ENCODE results near the gene S100A12. TPM values are rescaled to one million over a fixed set of nuclear protein-coding genes. Genes with fewer than 3 reads are reported as not detected.

Gene S100A12
- total RNA-seq, 1 donor, result not detected

DNA sequence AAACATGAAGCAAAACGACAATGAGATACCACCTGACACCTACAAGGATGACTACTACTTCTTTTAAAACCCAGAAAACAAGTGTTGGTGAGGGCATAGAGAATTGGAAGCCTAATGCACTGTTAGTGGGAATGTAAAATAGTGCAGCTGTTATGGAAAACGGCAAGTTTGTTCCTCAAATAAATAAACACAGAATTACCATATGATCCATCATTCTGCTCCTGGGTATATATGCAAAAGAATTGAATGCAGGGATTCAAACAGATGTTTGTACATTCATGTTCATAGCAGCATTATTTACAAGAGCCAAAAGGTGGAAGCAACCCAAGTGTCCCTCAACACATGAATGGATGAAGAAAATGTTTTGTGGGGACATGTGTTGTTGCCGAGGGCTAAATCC, 16.8 kb upstream of the S100A12 start:
- no peak overlapping the region for H2AFZ ChIP-seq (ENCODE audit: low read length)
- H3K79me2 ChIP-seq (ENCODE audit: insufficient read depth, low read length), result no peaks in the 10 kb centered on the region
- H3K4me3 ChIP-seq (ENCODE audit: insufficient read depth, low read length), result no peak overlapping the region
- no peaks in the 10 kb centered on the region for H3K27me3 ChIP-seq (ENCODE audit: insufficient read depth, low read length)
- no peak for DNase-seq (ENCODE audit: insufficient read length, low spot score, missing footprints)
- H3K4me1 ChIP-seq (ENCODE audit: insufficient read depth, low read length), result no peaks in the 10 kb centered on the region
- no peaks in the 10 kb centered on the region for H4K20me1 ChIP-seq (ENCODE audit: insufficient read depth, low read length)
- no peak overlapping the region for H3K4me2 ChIP-seq (ENCODE audit: insufficient read depth, low read length)
- H3K36me3 ChIP-seq (ENCODE audit: insufficient read depth, low read length), result no peaks in the 10 kb centered on the region
- H3K9me3 ChIP-seq (ENCODE audit: low read depth, low read length), result no peaks in the 10 kb centered on the region
- TF ChIP-seq, protein P1, sequence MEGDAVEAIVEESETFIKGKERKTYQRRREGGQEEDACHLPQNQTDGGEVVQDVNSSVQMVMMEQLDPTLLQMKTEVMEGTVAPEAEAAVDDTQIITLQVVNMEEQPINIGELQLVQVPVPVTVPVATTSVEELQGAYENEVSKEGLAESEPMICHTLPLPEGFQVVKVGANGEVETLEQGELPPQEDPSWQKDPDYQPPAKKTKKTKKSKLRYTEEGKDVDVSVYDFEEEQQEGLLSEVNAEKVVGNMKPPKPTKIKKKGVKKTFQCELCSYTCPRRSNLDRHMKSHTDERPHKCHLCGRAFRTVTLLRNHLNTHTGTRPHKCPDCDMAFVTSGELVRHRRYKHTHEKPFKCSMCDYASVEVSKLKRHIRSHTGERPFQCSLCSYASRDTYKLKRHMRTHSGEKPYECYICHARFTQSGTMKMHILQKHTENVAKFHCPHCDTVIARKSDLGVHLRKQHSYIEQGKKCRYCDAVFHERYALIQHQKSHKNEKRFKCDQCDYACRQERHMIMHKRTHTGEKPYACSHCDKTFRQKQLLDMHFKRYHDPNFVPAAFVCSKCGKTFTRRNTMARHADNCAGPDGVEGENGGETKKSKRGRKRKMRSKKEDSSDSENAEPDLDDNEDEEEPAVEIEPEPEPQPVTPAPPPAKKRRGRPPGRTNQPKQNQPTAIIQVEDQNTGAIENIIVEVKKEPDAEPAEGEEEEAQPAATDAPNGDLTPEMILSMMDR (IDR thresholded peaks at IDR 0.05; ENCODE audit: extremely low read depth, low read depth, low read length), result no peak
- H3K27ac ChIP-seq (ENCODE audit: low read depth, low read length), result no peak overlapping the region

DNA sequence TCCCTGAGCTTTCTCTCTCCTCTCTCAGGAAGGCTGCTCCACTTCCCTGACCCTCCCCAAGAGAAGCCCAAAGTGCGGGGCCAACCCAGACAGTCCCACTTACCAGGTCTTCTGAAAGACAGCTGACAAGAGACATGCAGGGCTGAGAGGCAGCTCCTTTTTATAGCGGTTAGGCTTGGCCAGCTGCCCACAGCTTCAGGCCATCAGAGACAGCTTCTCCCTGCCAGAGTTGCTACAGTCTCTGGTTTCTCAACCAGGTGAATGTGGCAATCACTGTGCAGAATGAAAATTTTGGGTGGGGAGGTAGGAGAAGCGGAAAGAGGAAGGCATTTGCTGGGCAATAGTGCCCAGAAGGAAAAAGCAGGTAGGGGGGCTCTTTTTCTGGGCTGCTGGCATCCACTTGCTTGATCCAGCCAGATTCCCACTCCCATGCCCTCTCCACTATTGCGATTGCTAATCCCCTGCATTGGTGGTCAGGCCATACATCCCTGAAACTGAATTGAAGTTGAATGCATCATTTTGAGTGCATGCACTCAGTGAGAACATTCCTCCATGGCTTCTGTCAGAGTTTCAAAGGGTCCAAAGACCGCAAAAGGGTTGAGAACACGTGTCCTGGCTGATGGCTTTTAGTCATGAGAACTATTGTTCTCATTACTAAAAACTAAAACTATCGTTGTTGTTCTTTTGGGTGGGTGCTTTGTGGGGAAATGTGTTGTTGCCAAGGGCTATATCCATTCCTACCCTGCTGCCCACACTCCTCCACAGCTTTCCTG, 15.7 kb upstream of the S100A12 start, which contains the start of gene S100A8:
Gene S100A8 (minus strand): TSS at position 136 of the 773 bp plus-strand sequence. CDS start 538 bp downstream, outside the sequence.
- Histone ChIP-seq H3K79me2 (ENCODE audit: insufficient read depth, low read length) (no peaks in the 10 kb centered on the region), H3K4me1 (ENCODE audit: insufficient read depth, low read length) (no peaks in the 10 kb centered on the region), H3K9me3 (ENCODE audit: low read depth, low read length) (no peaks in the 10 kb centered on the region), H2AFZ (ENCODE audit: low read length) (no peak within 1 kb of the TSS), H4K20me1 (ENCODE audit: insufficient read depth, low read length) (no peaks in the 10 kb centered on the region), H3K4me2 (ENCODE audit: insufficient read depth, low read length) (no peak within 1 kb of the TSS), H3K4me3 (ENCODE audit: insufficient read depth, low read length) (no peak within 1 kb of the TSS), H3K27me3 (ENCODE audit: insufficient read depth, low read length) (peaks cover 4% of the 10 kb centered on the region), H3K36me3 (ENCODE audit: insufficient read depth, low read length) (no peaks in the 10 kb centered on the region), H3K27ac (ENCODE audit: low read depth, low read length) (no peak within 1 kb of the TSS)
- no peak for DNase-seq (ENCODE audit: insufficient read length, low spot score, missing footprints)
- TF ChIP-seq, protein P1 (IDR thresholded peaks at IDR 0.05; ENCODE audit: extremely low read depth, low read depth, low read length), result no peak

DNA sequence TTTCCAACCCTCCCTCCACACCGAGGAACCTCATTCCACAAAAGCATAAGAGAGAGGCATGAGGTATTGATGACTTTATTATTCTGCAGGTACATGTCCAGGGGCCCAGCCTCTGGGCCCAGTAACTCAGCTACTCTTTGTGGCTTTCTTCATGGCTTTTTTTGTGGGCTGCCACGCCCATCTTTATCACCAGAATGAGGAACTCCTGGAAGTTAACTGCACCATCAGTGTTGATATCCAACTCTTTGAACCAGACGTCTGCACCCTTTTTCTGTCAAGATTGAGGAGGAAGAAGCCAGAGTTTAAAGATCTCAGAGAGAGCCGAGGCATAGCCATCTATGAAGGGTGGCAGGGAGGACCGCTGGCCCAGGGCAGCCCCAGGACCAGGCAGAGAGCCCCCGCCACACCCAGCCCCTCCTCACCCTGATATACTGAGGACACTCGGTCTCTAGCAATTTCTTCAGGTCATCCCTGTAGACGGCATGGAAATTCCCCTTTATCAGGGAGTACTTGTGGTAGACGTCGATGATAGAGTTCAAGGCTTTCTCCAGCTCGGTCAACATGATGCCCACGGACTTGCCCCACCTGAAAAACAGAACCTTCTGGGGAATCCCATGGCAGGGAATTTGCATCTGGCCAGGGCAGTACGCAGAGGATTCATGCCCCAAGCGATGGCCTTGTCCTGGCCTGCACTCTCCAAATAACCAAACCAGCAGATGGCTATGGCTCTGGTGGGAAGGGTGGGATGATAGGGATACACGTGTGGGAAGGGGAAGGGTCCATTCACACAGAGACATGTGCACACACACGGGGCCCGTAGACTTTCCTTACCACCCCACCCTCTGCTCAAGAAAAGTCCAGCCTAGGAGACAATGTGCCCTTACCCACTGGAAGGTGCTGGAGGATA, 14.8 kb upstream of the S100A12 start:
- Histone ChIP-seq H3K4me3 (ENCODE audit: insufficient read depth, low read length) (no peak overlapping the region), H3K4me2 (ENCODE audit: insufficient read depth, low read length) (no peak overlapping the region), H3K27ac (ENCODE audit: low read depth, low read length) (no peak overlapping the region), H3K4me1 (ENCODE audit: insufficient read depth, low read length) (no peaks in the 10 kb centered on the region), H3K9me3 (ENCODE audit: low read depth, low read length) (no peaks in the 10 kb centered on the region), H4K20me1 (ENCODE audit: insufficient read depth, low read length) (no peaks in the 10 kb centered on the region), H3K36me3 (ENCODE audit: insufficient read depth, low read length) (no peaks in the 10 kb centered on the region), H3K79me2 (ENCODE audit: insufficient read depth, low read length) (no peaks in the 10 kb centered on the region), H3K27me3 (ENCODE audit: insufficient read depth, low read length) (peaks cover 4% of the 10 kb centered on the region), H2AFZ (ENCODE audit: low read length) (no peak overlapping the region)
- TF ChIP-seq, protein P1 (IDR thresholded peaks at IDR 0.05; ENCODE audit: extremely low read depth, low read depth, low read length), result no peak
- no peak for DNase-seq (ENCODE audit: insufficient read length, low spot score, missing footprints)

DNA sequence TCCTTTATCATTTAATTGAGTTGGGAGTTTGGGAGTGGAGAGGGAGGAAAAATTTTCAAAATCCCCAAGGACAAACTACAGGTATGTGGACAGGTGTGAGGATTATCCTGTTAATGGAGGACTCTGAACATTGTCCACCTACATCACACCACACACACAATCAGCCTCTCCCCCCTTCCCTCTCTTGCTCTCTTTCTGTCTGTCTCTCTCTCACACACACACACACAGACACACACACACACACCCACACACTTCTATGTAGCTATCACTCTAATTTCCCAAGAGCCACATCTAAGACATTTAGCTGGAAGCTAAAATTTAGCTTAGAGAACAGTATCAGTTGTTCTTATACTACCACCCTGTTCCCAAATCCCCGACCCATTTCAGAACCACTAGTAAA, 14.0 kb upstream of the S100A12 start:
- no peak overlapping the region for H3K4me2 ChIP-seq (ENCODE audit: insufficient read depth, low read length)
- no peak for DNase-seq (ENCODE audit: insufficient read length, low spot score, missing footprints)
- no peaks in the 10 kb centered on the region for H3K4me1 ChIP-seq (ENCODE audit: insufficient read depth, low read length)
- H2AFZ ChIP-seq (ENCODE audit: low read length), result no peak overlapping the region
- TF ChIP-seq, protein P1 (IDR thresholded peaks at IDR 0.05; ENCODE audit: extremely low read depth, low read depth, low read length), result no peak
- no peaks in the 10 kb centered on the region for H3K36me3 ChIP-seq (ENCODE audit: insufficient read depth, low read length)
- H3K9me3 ChIP-seq (ENCODE audit: low read depth, low read length), result no peaks in the 10 kb centered on the region
- H4K20me1 ChIP-seq (ENCODE audit: insufficient read depth, low read length), result no peaks in the 10 kb centered on the region
- H3K79me2 ChIP-seq (ENCODE audit: insufficient read depth, low read length), result no peaks in the 10 kb centered on the region
- no peak overlapping the region for H3K4me3 ChIP-seq (ENCODE audit: insufficient read depth, low read length)
- no peak overlapping the region for H3K27ac ChIP-seq (ENCODE audit: low read depth, low read length)
- peaks cover 4% of the 10 kb centered on the region for H3K27me3 ChIP-seq (ENCODE audit: insufficient read depth, low read length)

All from osteoblast (primary cell).